HTERT RPE-1 (cell line): ENCODE measurements around the gene FADS2.

Experiments
- in situ Hi-C: fragments of 300-500 bp; cut with MboI; formaldehyde crosslinking; loops from 4 replicates; pipeline ENCODE4 v1.14.3; 2020; ENCODE audit warnings: low sequenced_read_pairs

FADS2 gene

GRCh38 chr11:61795459-61795858 lies 32.6 kb upstream of the FADS2 start:
- in situ Hi-C loops: no loop called here

GRCh38 chr11:61795876-61796526 lies 32.1 kb upstream of the FADS2 start:
- in situ Hi-C loops: no loop called here

- in situ Hi-C loops: no loop called here
Observed at GRCh38 chr11:61797263-61797944, 30.7 kb upstream of the FADS2 start.

GRCh38 chr11:61799665-61800284 lies 28.3 kb upstream of the FADS2 start:
- in situ Hi-C loops: no loop called here

- in situ Hi-C loops: no loop called here
Observed at GRCh38 chr11:61800331-61801281, 27.5 kb upstream of the FADS2 start.

- in situ Hi-C loops: no loop called here
Observed at GRCh38 chr11:61802605-61803004, 25.5 kb upstream of the FADS2 start.

- in situ Hi-C loops: no loop called here
Observed at GRCh38 chr11:61803889-61804647, 24.0 kb upstream of the FADS2 start.

GRCh38 chr11:61805146-61805545 lies 23.0 kb upstream of the FADS2 start:
- in situ Hi-C loops: no loop called here

GRCh38 chr11:61806785-61807184 lies 21.3 kb upstream of the FADS2 start:
- in situ Hi-C loops: no loop called here

- in situ Hi-C loops: no loop called here
Observed at GRCh38 chr11:61810671-61811175, 17.4 kb upstream of the FADS2 start.

- in situ Hi-C loops: no loop called here
Observed at GRCh38 chr11:61811831-61812230, 16.3 kb upstream of the FADS2 start.

GRCh38 chr11:61812736-61813411 lies 15.2 kb upstream of the FADS2 start:
- in situ Hi-C loops: no loop called here

GRCh38 chr11:61814247-61814957 lies 13.7 kb upstream of the FADS2 start:
- in situ Hi-C loops: no loop called here

- in situ Hi-C loops: no loop called here
Observed at GRCh38 chr11:61814958-61815789, 12.9 kb upstream of the FADS2 start.

- in situ Hi-C loops: no loop called here
Observed at GRCh38 chr11:61815790-61816735, 12.0 kb upstream of the FADS2 start.

- in situ Hi-C loops: no loop called here
Observed at GRCh38 chr11:61816736-61817455, 11.2 kb upstream of the FADS2 start, which contains the start of gene FADS1. FADS1 (minus strand) TSS chr11:61817003; CDS start chr11:61816929, 74 bp downstream.
